Panc1 (cell line): ENCODE results near the gene UGT1A10.

Source experiments
- POLR2AphosphoS5 ChIP-seq: IDR thresholded peaks from 2 replicates; pipeline ENCODE4 v1.6.1; 2012; ENCODE audit warnings: mild to moderate bottlenecking, low read depth, low read length, moderate library complexity
- TF ChIP-seq, protein P1 (sequence below): fragments of 450-650 bp; IDR thresholded peaks from 2 replicates; pipeline ENCODE4 v1.5.1; 2017; ENCODE audit warnings: mild to moderate bottlenecking
- TF ChIP-seq, protein P2 (sequence below), 2 experiments: IDR thresholded peaks; 2 replicates each; pipeline ENCODE4 v1.6.1; 2011 to 2012; ENCODE audit warnings: low read depth in 2 of 2, control low read depth in 1 of 2, low read length in 1 of 2, mild to moderate bottlenecking in 1 of 2, moderate library complexity in 1 of 2; ENCODE audit not compliant: insufficient read depth in 1 of 2

DNA sequence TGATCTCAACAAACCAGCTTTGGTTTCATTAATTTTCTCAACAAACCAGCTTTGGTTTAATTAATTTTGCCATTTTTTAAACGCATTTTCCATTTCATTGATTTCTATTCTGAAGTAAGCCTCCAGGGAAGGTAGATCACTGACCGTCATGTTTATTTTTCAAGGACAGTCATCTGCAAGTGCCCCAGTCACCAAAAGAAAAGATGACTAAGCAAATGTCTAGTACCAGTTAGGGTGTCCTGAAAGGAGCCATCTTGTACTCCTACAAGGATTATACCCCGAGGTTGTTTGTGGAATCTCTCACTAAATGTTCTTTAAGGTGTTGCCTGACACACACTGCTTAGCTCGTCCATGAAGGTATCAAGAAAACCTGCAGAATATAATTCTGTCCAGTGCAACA is 25.0 kb upstream of the UGT1A10 start:
- TF ChIP-seq, protein P1, sequence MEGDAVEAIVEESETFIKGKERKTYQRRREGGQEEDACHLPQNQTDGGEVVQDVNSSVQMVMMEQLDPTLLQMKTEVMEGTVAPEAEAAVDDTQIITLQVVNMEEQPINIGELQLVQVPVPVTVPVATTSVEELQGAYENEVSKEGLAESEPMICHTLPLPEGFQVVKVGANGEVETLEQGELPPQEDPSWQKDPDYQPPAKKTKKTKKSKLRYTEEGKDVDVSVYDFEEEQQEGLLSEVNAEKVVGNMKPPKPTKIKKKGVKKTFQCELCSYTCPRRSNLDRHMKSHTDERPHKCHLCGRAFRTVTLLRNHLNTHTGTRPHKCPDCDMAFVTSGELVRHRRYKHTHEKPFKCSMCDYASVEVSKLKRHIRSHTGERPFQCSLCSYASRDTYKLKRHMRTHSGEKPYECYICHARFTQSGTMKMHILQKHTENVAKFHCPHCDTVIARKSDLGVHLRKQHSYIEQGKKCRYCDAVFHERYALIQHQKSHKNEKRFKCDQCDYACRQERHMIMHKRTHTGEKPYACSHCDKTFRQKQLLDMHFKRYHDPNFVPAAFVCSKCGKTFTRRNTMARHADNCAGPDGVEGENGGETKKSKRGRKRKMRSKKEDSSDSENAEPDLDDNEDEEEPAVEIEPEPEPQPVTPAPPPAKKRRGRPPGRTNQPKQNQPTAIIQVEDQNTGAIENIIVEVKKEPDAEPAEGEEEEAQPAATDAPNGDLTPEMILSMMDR, result no peak
- no peak for TF ChIP-seq POLR2AphosphoS5
- TF ChIP-seq, protein P2, sequence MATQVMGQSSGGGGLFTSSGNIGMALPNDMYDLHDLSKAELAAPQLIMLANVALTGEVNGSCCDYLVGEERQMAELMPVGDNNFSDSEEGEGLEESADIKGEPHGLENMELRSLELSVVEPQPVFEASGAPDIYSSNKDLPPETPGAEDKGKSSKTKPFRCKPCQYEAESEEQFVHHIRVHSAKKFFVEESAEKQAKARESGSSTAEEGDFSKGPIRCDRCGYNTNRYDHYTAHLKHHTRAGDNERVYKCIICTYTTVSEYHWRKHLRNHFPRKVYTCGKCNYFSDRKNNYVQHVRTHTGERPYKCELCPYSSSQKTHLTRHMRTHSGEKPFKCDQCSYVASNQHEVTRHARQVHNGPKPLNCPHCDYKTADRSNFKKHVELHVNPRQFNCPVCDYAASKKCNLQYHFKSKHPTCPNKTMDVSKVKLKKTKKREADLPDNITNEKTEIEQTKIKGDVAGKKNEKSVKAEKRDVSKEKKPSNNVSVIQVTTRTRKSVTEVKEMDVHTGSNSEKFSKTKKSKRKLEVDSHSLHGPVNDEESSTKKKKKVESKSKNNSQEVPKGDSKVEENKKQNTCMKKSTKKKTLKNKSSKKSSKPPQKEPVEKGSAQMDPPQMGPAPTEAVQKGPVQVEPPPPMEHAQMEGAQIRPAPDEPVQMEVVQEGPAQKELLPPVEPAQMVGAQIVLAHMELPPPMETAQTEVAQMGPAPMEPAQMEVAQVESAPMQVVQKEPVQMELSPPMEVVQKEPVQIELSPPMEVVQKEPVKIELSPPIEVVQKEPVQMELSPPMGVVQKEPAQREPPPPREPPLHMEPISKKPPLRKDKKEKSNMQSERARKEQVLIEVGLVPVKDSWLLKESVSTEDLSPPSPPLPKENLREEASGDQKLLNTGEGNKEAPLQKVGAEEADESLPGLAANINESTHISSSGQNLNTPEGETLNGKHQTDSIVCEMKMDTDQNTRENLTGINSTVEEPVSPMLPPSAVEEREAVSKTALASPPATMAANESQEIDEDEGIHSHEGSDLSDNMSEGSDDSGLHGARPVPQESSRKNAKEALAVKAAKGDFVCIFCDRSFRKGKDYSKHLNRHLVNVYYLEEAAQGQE (IDR thresholded peaks at IDR 0.05; ENCODE audit: insufficient read depth in 1 of 2, low read depth in 2 of 2, low read length in 1 of 2), result no peak
